Stimulated activated CD4-positive, alpha-beta T cell treated with anti-CD3 and anti-CD28 coated beads, Interleukin-1b, Interleukin-23, amount 100 ng/mL, for 4 hours (primary cell): ENCODE results near the gene FAM9C.
"Not testable (repeated sequence)": the region's sequence is repeated elsewhere in the genome, so short reads cannot be mapped to it uniquely, and the experiment has no call there.

Experiments used
- DNase-seq, 2 donors: peaks; one replicate each; pipeline ENCODE4 v3.0.0-alpha.2; 2020; ENCODE audit warnings: low read depth in 2 of 2

FAM9C gene

GRCh38 chrX:13076176-13076961, 31.9 kb upstream of the FAM9C start:
- no peak for DNase-seq

GRCh38 chrX:13074297-13075262, 30.2 kb upstream of the FAM9C start:
- DNase-seq = no peak

- no peak for DNase-seq
Measured at GRCh38 chrX:13069771-13070416, 25.5 kb upstream of the FAM9C start.

GRCh38 chrX:13068651-13069050, 24.2 kb upstream of the FAM9C start:
- DNase-seq = no peak

GRCh38 chrX:13067773-13068172, 23.4 kb upstream of the FAM9C start:
- DNase-seq = no peak

GRCh38 chrX:13066391-13066790, 22.0 kb upstream of the FAM9C start:
- no peak for DNase-seq

GRCh38 chrX:13064599-13065143, 20.3 kb upstream of the FAM9C start:
- no peak for DNase-seq

- DNase-seq = not testable (repeated sequence)
Measured at GRCh38 chrX:13063124-13063523, 18.7 kb upstream of the FAM9C start.

GRCh38 chrX:13062331-13062730, 17.9 kb upstream of the FAM9C start:
- DNase-seq = not testable (repeated sequence)

GRCh38 chrX:13061215-13061708, 16.8 kb upstream of the FAM9C start:
- DNase-seq = not testable (repeated sequence)

- no peak for DNase-seq
Measured at GRCh38 chrX:13059637-13060499, 15.4 kb upstream of the FAM9C start.

- DNase-seq = no peak
Measured at GRCh38 chrX:13055486-13055885, 11.1 kb upstream of the FAM9C start.

GRCh38 chrX:13053171-13053570, 8.8 kb upstream of the FAM9C start:
- no peak for DNase-seq

- peak in 1 of 2 donors; percentile 14 for DNase-seq
Measured at GRCh38 chrX:13051529-13052172, 7.2 kb upstream of the FAM9C start.

GRCh38 chrX:13051167-13051528, 6.7 kb upstream of the FAM9C start:
- no peak for DNase-seq

- no peak for DNase-seq
Measured at GRCh38 chrX:13050151-13050550, 5.7 kb upstream of the FAM9C start.

- DNase-seq = no peak
Measured at GRCh38 chrX:13048280-13048679, 3.9 kb upstream of the FAM9C start.

- DNase-seq = no peak
Measured at GRCh38 chrX:13047759-13048158, 3.3 kb upstream of the FAM9C start.

- DNase-seq = no peak
Measured at GRCh38 chrX:13046141-13046855, 1.9 kb upstream of the FAM9C start.

- no peak for DNase-seq
Measured at GRCh38 chrX:13043938-13044337, 482 bp downstream of the FAM9C start.
